GM21423 (cell line): ENCODE data around the gene AUTS2.

Experiments
- ATAC-seq: cut with Tn5 transposase; IDR thresholded peaks from one replicate; pipeline ENCODE4 v1.9.1; 2021; ENCODE audit warnings: mild to moderate bottlenecking, moderate library complexity; ENCODE audit not compliant: unreplicated experiment

The AUTS2 gene

GRCh38 chr7:70384891-70385290 is 786.6 kb downstream of the AUTS2 start:
- ATAC-seq, result no peak

- ATAC-seq, result no peak
These were observed 788.9 kb downstream of the AUTS2 start for GRCh38 chr7:70387217-70387616.

DNA sequence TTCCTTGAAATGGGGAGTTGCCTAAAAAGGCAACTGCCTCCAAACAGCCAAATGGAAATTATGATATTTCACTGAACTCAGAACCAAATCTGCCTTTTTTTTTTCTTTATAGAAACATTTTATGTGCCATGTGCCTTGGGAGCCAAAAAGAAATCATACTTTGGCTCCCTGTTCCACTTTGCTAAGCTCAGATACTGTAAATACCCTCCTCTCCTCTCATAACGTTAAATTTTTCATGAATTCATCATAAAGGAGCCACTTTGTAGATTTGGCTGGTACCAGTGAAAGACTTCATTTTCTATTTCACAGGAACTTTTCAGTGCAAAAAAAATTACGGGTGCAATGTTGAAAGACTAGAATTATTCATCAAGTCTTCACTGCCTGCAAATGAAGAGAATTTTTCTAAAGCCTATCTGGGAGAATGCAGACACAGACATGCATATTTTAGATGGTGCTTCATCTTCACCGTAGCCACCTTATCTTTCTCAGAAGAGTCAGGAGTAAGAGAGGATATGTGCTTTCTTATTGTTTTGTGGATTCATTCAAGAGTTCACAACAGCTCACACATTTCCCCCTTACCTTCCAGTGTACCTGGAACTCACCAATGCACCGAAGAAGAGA is 791.4 kb downstream of the AUTS2 start:
- no peak for ATAC-seq

DNA sequence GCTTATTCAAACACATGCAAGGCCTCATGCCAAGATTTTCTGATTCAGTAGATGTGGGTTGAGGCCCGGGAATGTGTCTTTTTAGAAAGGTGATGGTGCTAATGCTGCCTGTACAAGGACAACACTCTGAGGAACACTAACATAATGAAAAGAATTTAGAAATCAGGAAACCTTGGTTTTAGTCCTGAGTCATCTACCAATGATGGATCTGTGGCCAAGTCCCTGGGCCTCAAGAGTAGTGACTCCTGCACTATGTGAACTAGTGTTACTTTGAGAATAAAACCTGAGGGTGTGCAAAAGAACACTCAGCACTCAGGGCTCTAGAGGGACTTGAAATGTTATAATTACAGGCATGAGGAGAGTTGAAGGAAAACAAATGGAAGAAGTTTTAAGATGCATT is 792.0 kb downstream of the AUTS2 start:
- no peak for ATAC-seq

- ATAC-seq, result no peak
These were observed 794.1 kb downstream of the AUTS2 start for GRCh38 chr7:70392256-70392876.

GRCh38 chr7:70392877-70393435 is 794.7 kb downstream of the AUTS2 start:
- no peak for ATAC-seq

DNA sequence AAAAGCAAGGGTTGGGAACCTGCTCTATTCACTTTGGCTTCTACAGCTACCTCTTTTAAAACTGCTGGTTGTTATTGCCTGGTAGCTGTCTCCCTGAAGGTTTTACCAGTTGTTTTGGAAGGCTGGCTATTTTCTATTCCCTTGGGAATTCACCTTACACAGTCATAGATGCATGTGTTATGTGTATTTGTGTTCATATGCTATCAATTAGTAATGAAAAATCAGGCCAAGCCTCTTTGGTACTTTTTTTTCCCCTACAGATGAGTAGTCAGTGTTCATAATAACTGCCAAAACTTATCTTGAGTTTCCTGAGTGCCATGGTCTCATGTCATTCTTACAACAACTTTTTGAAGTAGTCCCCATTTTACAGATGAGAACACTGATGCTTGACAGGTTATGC is 795.7 kb downstream of the AUTS2 start:
- ATAC-seq, result no peak

DNA sequence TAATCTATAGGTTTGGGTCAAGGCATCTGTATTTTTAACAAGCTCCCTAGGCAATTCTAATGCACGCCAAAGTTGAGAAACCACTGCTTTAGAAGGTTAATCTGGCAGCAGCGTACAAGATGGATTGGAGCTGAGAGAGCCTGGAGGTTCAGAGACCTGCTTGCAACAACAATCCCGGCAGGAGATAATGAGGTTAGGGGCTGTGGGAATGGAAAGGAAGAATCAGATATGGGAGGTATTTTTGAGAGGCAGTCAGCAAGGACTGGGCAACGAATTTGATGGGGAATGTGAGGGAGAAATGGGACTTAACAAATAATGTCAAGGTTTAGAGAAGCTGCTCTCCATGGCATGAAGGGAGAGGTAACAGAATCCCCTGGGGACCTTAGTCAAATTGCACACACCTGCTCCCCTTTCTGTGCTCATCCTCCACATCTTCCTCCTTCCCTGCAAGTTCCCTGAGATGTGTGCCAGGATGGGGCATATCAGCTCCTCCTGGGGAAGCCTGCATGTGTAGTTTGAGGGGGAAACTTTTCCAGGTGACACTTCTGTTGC is 802.6 kb downstream of the AUTS2 start:
- no peak for ATAC-seq

DNA sequence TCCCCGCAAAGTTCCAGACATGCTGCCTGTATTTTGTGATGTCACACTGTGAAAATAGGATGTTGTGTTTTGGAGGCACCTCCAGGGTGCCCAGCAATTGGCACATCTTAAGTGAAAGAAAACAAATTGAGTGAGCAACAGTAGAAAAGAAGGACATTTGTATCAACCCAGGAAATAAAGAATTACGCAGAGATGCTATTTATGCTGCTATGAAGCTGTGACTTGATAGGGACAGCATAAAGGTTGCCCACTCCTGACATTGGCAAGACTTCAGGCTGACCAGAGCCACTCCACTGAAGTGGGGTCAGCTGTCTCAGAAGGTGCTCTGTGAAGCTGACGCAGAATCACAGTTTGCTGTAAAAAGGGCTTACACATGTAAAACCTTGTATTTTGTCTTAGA is 803.8 kb downstream of the AUTS2 start:
- no peak for ATAC-seq

DNA sequence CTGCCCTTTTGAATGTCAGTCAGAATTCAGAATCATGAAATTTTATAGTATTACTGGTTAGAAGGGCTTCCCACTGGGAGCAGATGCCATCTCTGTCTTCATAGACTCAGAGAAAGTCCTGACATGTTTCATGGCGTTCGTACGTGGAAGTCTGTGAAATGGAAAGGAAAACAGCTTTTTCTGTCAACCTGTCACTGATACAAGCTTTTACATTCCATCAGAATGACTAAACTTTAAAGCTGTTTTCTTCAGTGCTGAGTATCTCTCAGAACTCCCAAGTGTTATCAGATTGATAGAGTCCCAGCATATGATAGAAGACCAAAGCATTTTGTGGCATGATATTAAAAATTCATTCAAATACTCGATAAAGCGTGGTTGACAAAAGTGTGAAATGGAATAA is 807.0 kb downstream of the AUTS2 start:
- ATAC-seq, result no peak

GRCh38 chr7:70406186-70406949 is 808.1 kb downstream of the AUTS2 start:
- ATAC-seq, result no peak

DNA sequence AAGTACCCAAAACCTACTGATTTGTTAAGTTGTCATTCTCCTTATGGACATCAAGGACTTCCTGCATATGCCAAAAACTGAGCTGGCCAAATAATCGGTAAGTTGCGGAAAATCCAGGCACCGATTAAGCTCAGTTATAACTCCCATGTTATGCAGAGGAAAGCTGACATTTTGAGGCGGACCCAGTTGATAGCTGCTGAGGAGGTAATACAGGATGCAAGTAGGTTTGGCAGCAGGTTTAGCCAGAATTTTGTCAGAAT is 808.6 kb downstream of the AUTS2 start:
- ATAC-seq, result no peak

DNA sequence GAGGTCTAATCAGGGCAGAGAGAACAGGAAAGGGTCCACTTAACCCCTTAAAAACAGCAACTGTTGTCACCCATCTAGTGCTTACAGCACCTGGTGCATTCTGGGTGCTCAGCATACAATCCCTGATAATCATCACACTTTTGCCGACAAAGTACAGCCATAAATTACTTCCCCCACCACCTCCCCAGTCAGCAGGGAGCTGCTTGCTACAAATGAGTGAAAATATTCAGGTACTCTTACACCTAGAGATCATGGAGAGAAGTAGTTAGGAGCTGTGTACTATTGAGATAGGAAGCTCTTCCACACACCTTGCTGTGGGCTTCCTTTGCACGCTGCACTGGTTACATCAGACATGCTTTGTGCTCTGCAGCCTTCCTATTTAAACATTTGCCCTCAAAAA is 810.2 kb downstream of the AUTS2 start:
- no peak for ATAC-seq

DNA sequence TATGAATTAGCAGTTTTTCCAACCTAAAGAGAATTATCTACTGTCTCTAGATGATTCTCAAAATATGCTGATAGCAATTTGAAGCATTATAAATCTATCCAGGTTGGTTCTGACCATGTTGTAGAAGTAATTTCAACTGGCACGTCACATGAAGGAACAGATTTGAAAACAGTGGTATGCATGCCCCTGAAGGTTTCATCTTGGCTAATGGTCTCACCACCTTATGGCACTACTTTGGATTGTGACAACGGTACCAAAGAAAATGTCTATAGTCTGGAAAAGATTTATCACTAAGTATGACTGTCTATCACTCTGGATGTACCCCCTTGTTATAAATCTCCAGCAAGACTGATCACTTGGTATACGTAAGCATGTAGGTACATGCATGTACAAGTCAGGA is 810.6 kb downstream of the AUTS2 start:
- no peak for ATAC-seq

DNA sequence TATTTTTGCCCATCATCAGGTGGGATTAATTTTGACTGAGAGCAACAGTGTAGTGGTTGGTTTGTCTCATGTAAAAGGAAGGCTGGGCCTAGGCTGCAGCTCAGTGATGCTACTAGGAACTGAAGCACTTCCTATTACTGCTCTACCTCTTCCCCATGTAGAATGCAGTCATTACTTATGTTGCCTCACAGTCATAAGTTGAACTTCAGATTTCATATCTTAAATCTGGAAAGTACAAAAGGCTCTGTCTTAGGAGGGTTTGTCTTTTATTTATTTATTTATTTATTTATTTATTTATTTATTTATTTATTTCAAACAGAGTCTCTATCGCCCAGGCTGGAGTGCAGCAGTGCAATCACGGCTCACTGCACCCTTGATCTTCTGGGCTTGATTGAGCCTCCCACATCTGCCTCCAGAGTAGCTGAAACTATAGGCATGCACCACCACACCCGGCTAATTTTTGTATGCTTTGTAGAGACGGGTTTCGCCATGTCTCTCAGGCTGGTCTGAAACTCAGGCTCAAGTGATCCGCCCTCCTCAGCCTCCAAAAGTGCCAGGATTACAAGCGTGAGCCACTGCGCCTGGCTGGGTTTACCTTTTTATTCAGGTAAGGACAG is 812.0 kb downstream of the AUTS2 start:
- ATAC-seq, result no peak

DNA sequence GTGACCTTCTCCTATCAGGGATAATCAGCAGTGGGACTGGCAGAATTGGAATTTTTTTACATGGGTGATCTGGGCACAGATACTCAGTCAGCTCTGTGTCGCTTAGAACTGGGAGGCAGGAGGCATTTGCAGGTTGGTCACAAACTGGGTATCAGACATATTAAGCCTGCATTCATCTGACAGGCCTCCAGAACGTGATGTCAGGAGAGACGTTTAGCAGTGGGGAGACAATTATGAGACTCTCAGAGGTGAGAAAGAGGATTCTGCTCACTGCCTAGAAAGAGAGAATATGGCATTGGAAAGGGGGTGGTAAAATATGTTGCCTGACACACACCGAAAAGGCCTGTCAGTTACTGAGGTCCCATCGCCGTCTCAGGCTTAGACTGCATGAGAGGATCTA is 816.1 kb downstream of the AUTS2 start:
- no peak for ATAC-seq

DNA sequence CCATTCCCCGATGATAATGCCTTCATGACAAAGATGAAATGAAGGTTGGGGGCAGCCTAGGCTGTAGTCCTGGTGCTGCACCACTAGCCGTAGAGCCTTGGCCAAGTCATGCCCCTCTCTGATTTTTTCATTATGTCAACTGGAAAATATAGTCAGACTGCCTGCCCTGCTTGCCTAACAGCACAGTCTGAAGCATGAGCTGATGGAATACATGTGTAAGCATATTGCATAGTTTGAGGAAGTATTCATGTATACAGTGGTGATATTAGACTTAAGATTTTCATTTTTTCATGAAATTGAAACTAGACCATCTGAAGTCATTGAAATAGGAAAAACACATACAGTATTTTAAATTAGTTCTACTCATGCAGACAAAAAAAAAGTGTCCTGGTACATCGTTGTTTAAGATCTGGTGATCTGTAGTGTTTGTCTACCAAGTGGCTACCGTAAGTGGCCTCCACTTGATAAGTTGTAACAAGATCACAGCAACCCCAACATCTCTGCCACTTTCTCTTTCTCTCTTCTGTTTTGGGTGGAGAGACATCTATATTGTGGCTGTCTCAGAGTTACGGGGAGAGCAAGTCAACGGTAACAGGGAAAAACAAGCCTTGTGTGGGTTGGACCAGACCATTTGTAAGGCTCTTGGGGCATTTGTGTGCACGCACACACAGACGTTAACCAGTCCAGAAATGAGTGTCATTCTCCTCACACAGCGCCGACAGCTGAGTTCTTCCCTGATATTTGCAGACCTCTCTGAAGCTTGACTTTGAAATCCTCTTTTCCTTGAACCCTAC is 817.1 kb downstream of the AUTS2 start:
- no peak for ATAC-seq

GRCh38 chr7:70416347-70416985 is 818.2 kb downstream of the AUTS2 start:
- ATAC-seq, result no peak

DNA sequence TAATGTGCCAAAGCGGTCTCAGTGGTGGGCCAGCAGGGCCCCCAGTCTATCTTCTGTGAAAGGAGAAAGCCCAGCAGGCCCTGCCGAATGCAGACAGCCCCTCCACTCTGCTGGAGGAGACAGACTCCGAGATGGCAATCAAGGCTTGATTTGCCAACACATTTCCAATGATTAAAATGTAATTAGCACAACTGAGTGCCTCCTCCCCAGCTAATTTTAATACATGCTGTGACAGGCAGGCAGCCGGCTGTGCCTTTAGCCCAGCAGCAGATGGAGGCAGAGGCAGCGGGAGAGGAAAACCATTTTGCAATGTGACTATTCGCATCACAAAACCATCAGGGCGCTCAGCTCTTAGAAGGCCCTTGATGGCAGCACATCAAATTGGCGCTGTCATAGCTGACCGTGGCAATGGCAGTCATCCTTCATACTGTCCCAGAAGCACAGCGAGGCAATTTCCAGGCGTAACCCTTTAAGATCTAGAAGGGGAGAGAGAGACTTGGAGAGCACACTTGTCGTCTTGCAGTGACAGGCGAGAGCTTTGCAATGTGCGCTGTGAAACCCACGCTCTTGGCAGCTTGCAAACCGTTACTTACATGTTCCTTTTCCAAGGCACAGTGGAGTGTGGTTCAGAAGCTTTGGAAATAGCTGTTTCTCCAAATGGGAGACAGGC is 818.8 kb downstream of the AUTS2 start:
- no peak for ATAC-seq
